ENCODE data around the gene MDM2.

- TF ChIP-seq CTCF (IDR thresholded peaks at IDR 0.05 in 8 of 11, conservative IDR thresholded peaks at IDR 0.05 in 3 of 11) (no peak), POLR2A (IDR thresholded peaks at IDR 0.05) (no peak)
Measured at GRCh38 chr12:68866950-68867349, 59.0 kb downstream of the MDM2 start.

All from spleen (tissue), 7 donors.